ENCODE measurements around the gene NEK11. TPM values are rescaled to one million over a fixed set of nuclear protein-coding genes. Genes with fewer than 3 reads are reported as not detected.

NEK11 gene
- total and polyA plus RNA-seq, 12 donors = 5.2 to 19.8 (median 9.8) TPM

DNA sequence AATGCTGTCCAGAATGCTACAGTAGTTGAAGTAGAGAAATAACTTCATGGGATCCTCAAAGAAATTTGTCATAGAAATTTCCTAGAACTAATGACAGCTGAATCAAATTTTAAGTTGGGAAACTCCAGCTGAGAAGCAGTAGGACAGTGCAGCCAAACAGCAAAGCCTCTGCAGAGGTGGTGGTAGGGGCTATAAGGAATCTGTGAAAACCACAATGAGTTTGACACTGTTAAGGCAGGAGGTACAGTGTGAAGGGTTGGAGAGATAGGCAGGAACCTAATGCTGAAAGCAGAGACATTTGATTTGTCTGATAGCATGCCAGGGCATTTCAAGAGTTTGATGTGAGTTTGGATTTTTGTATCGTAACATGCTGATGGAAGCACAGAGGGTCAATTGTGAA is 22.1 kb upstream of the NEK11 start:
- no peak for TF ChIP-seq POLR2A (IDR thresholded peaks at IDR 0.05)
- TF ChIP-seq, protein P1, sequence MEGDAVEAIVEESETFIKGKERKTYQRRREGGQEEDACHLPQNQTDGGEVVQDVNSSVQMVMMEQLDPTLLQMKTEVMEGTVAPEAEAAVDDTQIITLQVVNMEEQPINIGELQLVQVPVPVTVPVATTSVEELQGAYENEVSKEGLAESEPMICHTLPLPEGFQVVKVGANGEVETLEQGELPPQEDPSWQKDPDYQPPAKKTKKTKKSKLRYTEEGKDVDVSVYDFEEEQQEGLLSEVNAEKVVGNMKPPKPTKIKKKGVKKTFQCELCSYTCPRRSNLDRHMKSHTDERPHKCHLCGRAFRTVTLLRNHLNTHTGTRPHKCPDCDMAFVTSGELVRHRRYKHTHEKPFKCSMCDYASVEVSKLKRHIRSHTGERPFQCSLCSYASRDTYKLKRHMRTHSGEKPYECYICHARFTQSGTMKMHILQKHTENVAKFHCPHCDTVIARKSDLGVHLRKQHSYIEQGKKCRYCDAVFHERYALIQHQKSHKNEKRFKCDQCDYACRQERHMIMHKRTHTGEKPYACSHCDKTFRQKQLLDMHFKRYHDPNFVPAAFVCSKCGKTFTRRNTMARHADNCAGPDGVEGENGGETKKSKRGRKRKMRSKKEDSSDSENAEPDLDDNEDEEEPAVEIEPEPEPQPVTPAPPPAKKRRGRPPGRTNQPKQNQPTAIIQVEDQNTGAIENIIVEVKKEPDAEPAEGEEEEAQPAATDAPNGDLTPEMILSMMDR (IDR thresholded peaks at IDR 0.05) = no peak
- no peak for DNase-seq
- peaks cover 0 to 6% of the 10 kb centered on the region in 2 donors for H3K36me3 ChIP-seq (replicated peaks in 1 of 2)
- H3K4me3 ChIP-seq = no peak overlapping the region
- intact Hi-C loops (cut with DNase I) = no loop called here
- H3K4me1 ChIP-seq (replicated peaks in 1 of 2) = no peaks in the 10 kb centered on the region
- H3K27ac ChIP-seq = no peak overlapping the region
- no peaks in the 10 kb centered on the region for H3K27me3 ChIP-seq
- WGBS, 4 donors = 86 to 100% (median 95%) methylated on average over 1 of the region's 1 CpG
- no peaks in the 10 kb centered on the region for H3K9me3 ChIP-seq (replicated peaks in 1 of 3)

GRCh38 chr3:131007256-131007655 is 19.4 kb upstream of the NEK11 start:
- Histone ChIP-seq H3K4me1 (replicated peaks in 1 of 2) (no peaks in the 10 kb centered on the region), H3K4me3 (no peak overlapping the region), H3K36me3 (replicated peaks in 1 of 2) (peaks cover 0 to 6% of the 10 kb centered on the region in 2 donors), H3K9me3 (replicated peaks in 1 of 3) (no peaks in the 10 kb centered on the region), H3K27ac (no peak overlapping the region), H3K27me3 (no peaks in the 10 kb centered on the region)
- no peak for TF ChIP-seq POLR2A (IDR thresholded peaks at IDR 0.05)
- TF ChIP-seq, protein P1 (IDR thresholded peaks at IDR 0.05) = no peak
- no peak for DNase-seq
- 99 to 100% (median 100%) methylated on average over 2 of the region's 2 CpGs for WGBS, 4 donors
- intact Hi-C loops (cut with DNase I) = no loop called here

DNA sequence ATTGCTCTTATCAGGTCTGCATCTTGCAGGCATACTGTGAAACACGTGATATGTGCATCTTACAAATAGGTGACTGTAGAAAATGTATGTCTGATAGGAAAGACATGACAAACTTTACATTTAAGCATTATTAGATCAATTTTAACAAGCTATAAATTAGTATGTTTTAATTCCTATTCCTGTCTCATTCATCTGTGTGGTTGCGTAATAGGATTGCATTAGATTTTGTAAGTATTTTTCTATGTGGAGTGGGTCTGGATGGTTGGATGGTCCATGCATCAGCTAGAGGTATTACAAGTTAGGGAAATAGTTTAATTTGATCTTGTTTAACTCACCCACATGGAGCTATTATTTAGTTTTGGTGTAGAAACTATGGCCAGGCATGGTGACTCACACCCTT is 18.9 kb upstream of the NEK11 start:
- H3K27me3 ChIP-seq = no peaks in the 10 kb centered on the region
- intact Hi-C loops (cut with DNase I) = no loop called here
- 95 to 99% (median 99%) methylated on average over 2 of the region's 2 CpGs for WGBS, 4 donors
- no peaks in the 10 kb centered on the region for H3K4me1 ChIP-seq (replicated peaks in 1 of 2)
- DNase-seq = no peak
- TF ChIP-seq, protein P1 (IDR thresholded peaks at IDR 0.05) = no peak
- TF ChIP-seq POLR2A (IDR thresholded peaks at IDR 0.05) = no peak
- H3K36me3 ChIP-seq (replicated peaks in 1 of 2) = peaks cover 0 to 6% of the 10 kb centered on the region in 2 donors
- no peaks in the 10 kb centered on the region for H3K9me3 ChIP-seq (replicated peaks in 1 of 3)
- no peak overlapping the region for H3K4me3 ChIP-seq
- H3K27ac ChIP-seq = no peak overlapping the region

DNA sequence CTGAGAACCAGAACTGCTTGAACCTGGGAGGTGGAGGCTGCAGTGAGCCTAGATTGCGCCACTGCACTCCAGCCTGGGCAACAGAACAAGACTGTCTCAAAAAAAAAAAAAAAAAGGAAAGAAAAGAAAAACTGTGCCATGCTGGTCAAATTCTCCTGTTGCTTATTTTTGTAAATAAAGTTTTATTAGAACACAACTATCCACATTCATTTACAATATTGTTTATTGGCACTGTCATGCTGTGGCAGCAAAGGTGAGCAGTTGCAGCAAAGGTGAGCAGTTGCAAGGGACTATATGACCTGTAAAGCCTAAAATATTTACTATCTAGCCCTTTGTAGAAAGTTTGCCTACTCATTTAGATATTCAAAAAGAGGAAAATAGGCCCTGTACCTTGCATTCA is 18.4 kb upstream of the NEK11 start:
- intact Hi-C loops (cut with DNase I) = no loop called here

More for the DNA sequence above, 18.4 kb upstream of the NEK11 start:
- Histone ChIP-seq H3K4me1 (replicated peaks in 1 of 2) (no peaks in the 10 kb centered on the region), H3K9me3 (replicated peaks in 1 of 3) (no peaks in the 10 kb centered on the region), H3K36me3 (replicated peaks in 1 of 2) (peaks cover 0 to 6% of the 10 kb centered on the region in 2 donors), H3K27me3 (no peaks in the 10 kb centered on the region), H3K27ac (no peak overlapping the region), H3K4me3 (no peak overlapping the region)
- 95 to 100% (median 97%) methylated on average over 1 of the region's 1 CpG for WGBS, 4 donors
- TF ChIP-seq, protein P1 (IDR thresholded peaks at IDR 0.05) = no peak
- TF ChIP-seq POLR2A (IDR thresholded peaks at IDR 0.05) = no peak
- DNase-seq = no peak
